H1 (cell line): Measurements from ENCODE around the gene ABHD16A. TPM values are rescaled to one million over a fixed set of nuclear protein-coding genes. Genes with fewer than 3 reads are reported as not detected.

Experiments used
- CTCF ChIA-PET: fragments of 300-600 bp; sonication (Branson Sonifier 250); formaldehyde crosslinking; loops from one replicate; lab custom pipeline; 2021; ENCODE audit not compliant: partially characterized antibody; lab: Charles Lee
- POLR2A ChIA-PET: fragments of 300-600 bp; sonication (Branson Sonifier 250); formaldehyde crosslinking; loops from one replicate; lab custom pipeline; 2021; ENCODE audit warnings: inconsistent platforms; ENCODE audit not compliant: partially characterized antibody; lab: Charles Lee
- DNase-seq, 2 experiments: peaks; one replicate each; pipeline versions ENCODE4 v3.0.0 to v3.0.0-alpha.2; 2010 to 2022; ENCODE audit warnings: low spot score in 2 of 2, low read depth in 1 of 2, mixed read lengths in 1 of 2
- FAIRE-seq: peaks from 2 replicates; lab custom pipeline; 2011; peaks lifted over from hg19 to GRCh38; lab: Jason Lieb, UNC
- H2AFZ ChIP-seq: 2 replicates; pipeline ENCODE4 v1.8.1; 2012; ENCODE audit warnings: low read length, inconsistent platforms
- H2AK5ac ChIP-seq: 2 replicates; pipeline ENCODE4 v1.6.1; 2013; ENCODE audit warnings: low read depth, low read length
- H2BK120ac ChIP-seq: replicated peaks from 2 replicates; pipeline ENCODE3; 2013; ENCODE audit warnings: low read depth, low read length, inconsistent platforms
- H2BK12ac ChIP-seq: 2 replicates; pipeline ENCODE4 v1.6.1; 2013; ENCODE audit warnings: low read depth, low read length
- H2BK15ac ChIP-seq: 2 replicates; pipeline ENCODE4 v1.6.1; 2013; ENCODE audit warnings: low read length
- H2BK20ac ChIP-seq: 2 replicates; pipeline ENCODE4 v1.6.1; 2013; ENCODE audit warnings: low read length
- H2BK5ac ChIP-seq: 2 replicates; pipeline ENCODE4 v1.6.1; 2013; ENCODE audit warnings: low read depth, low read length
- H3K14ac ChIP-seq: 2 replicates; pipeline ENCODE4 v1.6.1; 2013; ENCODE audit warnings: inconsistent platforms; ENCODE audit not compliant: insufficient read length
- H3K18ac ChIP-seq: 2 replicates; pipeline ENCODE4 v1.6.1; 2013; ENCODE audit warnings: low read length; ENCODE audit errors: extremely low read depth
- H3K23ac ChIP-seq: 2 replicates; pipeline ENCODE4 v1.6.1; 2013; ENCODE audit warnings: inconsistent platforms; ENCODE audit not compliant: insufficient read length
- H3K23me2 ChIP-seq: 2 replicates; pipeline ENCODE4 v1.6.1; 2013; ENCODE audit warnings: low read depth, low read length
- H3K27ac ChIP-seq: 2 replicates; pipeline ENCODE4 v1.6.1; 2011; ENCODE audit warnings: low read depth, low read length, inconsistent platforms
- H3K27me3 ChIP-seq, 4 experiments: replicated peaks in 1 of 4; 1 replicate in 1 of 4; 2 replicates in 3 of 4; pipeline versions ENCODE4 v1.6.1 to v1.8.1; 2011 to 2013; ENCODE audit warnings: low read length in 3 of 4, mild to moderate bottlenecking in 3 of 4, inconsistent platforms in 2 of 4, mixed read lengths in 2 of 4, moderate library complexity in 1 of 4; ENCODE audit not compliant: control insufficient read depth in 3 of 4, insufficient read depth in 3 of 4; ENCODE audit errors: extremely low read depth in 1 of 4
- H3K36me3 ChIP-seq, 4 experiments: 2 replicates each; pipeline versions ENCODE4 v1.6.1 to v1.8.1; 2011 to 2013; ENCODE audit warnings: mild to moderate bottlenecking in 4 of 4, low read length in 3 of 4, moderate library complexity in 2 of 4, control low read depth in 1 of 4, inconsistent platforms in 1 of 4; ENCODE audit not compliant: insufficient read depth in 4 of 4, control insufficient read depth in 2 of 4
- H3K4ac ChIP-seq: replicated peaks from 2 replicates; pipeline ENCODE3; 2013; ENCODE audit warnings: low read length, low read depth, mixed read lengths, inconsistent platforms; ENCODE audit not compliant: insufficient read length
- H3K4me1 ChIP-seq, 4 experiments: replicated peaks in 1 of 4; 1 replicate in 1 of 4; 2 replicates in 3 of 4; pipeline versions ENCODE4 v1.6.1 to v1.8.1; 2011 to 2013; ENCODE audit warnings: low read length in 3 of 4, inconsistent platforms in 2 of 4, mixed read lengths in 1 of 4; ENCODE audit not compliant: insufficient read depth in 4 of 4, control insufficient read depth in 3 of 4
- H3K4me2 ChIP-seq, 2 experiments: 2 replicates each; pipeline versions ENCODE4 v1.6.1 to v1.8.1; 2011 to 2013; ENCODE audit warnings: low read depth in 2 of 2, low read length in 2 of 2, control low read depth in 1 of 2, inconsistent platforms in 1 of 2, mild to moderate bottlenecking in 1 of 2; ENCODE audit not compliant: insufficient read depth in 1 of 2
- H3K4me3 ChIP-seq, 4 experiments: fragments of 200-600, 300-600 bp in 1 of 4; sonication (generic), shearing (Covaris generic), sonication (Bioruptor Twin) in 1 of 4; 2 replicates each; pipeline versions ENCODE4 v1.5.1 to v1.8.1; 2011 to 2016; ENCODE audit warnings: low read length in 4 of 4, low read depth in 3 of 4, control low read depth in 2 of 4, inconsistent platforms in 2 of 4, mild to moderate bottlenecking in 2 of 4, mixed read lengths in 1 of 4, moderate library complexity in 1 of 4; ENCODE audit not compliant: insufficient read depth in 2 of 4; ENCODE audit errors: extremely low read depth in 1 of 4
- H3K56ac ChIP-seq: replicated peaks from 2 replicates; pipeline ENCODE3; 2013; ENCODE audit warnings: low read depth, mild to moderate bottlenecking, mixed read lengths, low read length, inconsistent platforms; ENCODE audit not compliant: insufficient read length
- H3K79me1 ChIP-seq: 2 replicates; pipeline ENCODE4 v1.6.1; 2013; ENCODE audit warnings: low read depth, low read length, control low read depth
- H3K79me2 ChIP-seq, 2 experiments: 2 replicates each; pipeline versions ENCODE4 v1.6.1 to v1.8.1; 2012 to 2013; ENCODE audit warnings: low read length in 2 of 2, mild to moderate bottlenecking in 2 of 2, inconsistent platforms in 1 of 2; ENCODE audit not compliant: insufficient read depth in 2 of 2, control insufficient read depth in 1 of 2
- H3K9ac ChIP-seq, 4 experiments: replicated peaks in 1 of 4; 1 replicate in 1 of 4; 2 replicates in 3 of 4; pipeline versions ENCODE4 v1.6.1 to v1.8.1; 2011 to 2013; ENCODE audit warnings: low read depth in 3 of 4, low read length in 3 of 4, control low read depth in 2 of 4, mild to moderate bottlenecking in 2 of 4, moderate library complexity in 2 of 4, inconsistent platforms in 1 of 4; ENCODE audit errors: extremely low read depth in 1 of 4
- H3K9me3 ChIP-seq, 2 experiments: 2 replicates each; pipeline versions ENCODE4 v1.6.1 to v1.8.1; 2012 to 2013; ENCODE audit warnings: mild to moderate bottlenecking in 2 of 2, moderate library complexity in 2 of 2, control low read depth in 1 of 2, inconsistent platforms in 1 of 2, low read depth in 1 of 2, low read length in 1 of 2, mixed read lengths in 1 of 2; ENCODE audit not compliant: insufficient read depth in 2 of 2
- H4K20me1 ChIP-seq, 2 experiments: replicated peaks in 1 of 2; 2 replicates each; pipeline versions ENCODE3 to v1.8.1; 2011 to 2013; ENCODE audit warnings: inconsistent platforms in 2 of 2, low read length in 2 of 2, mild to moderate bottlenecking in 1 of 2; ENCODE audit not compliant: insufficient read depth in 2 of 2, control insufficient read depth in 1 of 2
- H4K5ac ChIP-seq: 2 replicates; pipeline ENCODE4 v1.6.1; 2013; ENCODE audit warnings: low read length, low read depth, mixed read lengths, inconsistent platforms; ENCODE audit not compliant: insufficient read length
- H4K8ac ChIP-seq: 2 replicates; pipeline ENCODE4 v1.8.0; 2013; ENCODE audit warnings: mild to moderate bottlenecking, moderate library complexity, low read length, inconsistent platforms; ENCODE audit not compliant: insufficient read depth; ENCODE audit errors: extremely low read depth
- H4K91ac ChIP-seq: replicated peaks from 2 replicates; pipeline ENCODE3; 2013; ENCODE audit warnings: low read length, mixed read lengths, inconsistent platforms; ENCODE audit not compliant: insufficient read length
- ASH2L ChIP-seq: fragments of 200-600, 300-600 bp; sonication (generic); IDR thresholded peaks from one replicate; pipeline ENCODE4 v1.7.1; 2017; ENCODE audit warnings: low read length
- BACH1 ChIP-seq: IDR thresholded peaks from 2 replicates; pipeline ENCODE4 v1.6.1; 2012; ENCODE audit warnings: low read length, improper control_type of control experiment
- BRCA1 ChIP-seq: IDR thresholded peaks from 2 replicates; pipeline ENCODE4 v1.6.1; 2012; ENCODE audit warnings: low read depth, low read length, improper control_type of control experiment
- CBX5 ChIP-seq: fragments of 300-800, 300-1000 bp; sonication (generic); IDR thresholded peaks from 2 replicates; pipeline ENCODE4 v1.7.1; 2016; ENCODE audit warnings: antibody characterized with exemption, low read length, low read depth
- CBX8 ChIP-seq: fragments of 300-800, 300-1000 bp; sonication (generic); IDR thresholded peaks from 2 replicates; pipeline ENCODE4 v1.7.1; 2016; ENCODE audit warnings: low read depth, low read length, borderline replicate concordance
- GTF2F1 ChIP-seq: IDR thresholded peaks from 2 replicates; pipeline ENCODE4 v1.6.1; 2012; ENCODE audit warnings: low read depth, low read length, improper control_type of control experiment, borderline replicate concordance
- PHF8 ChIP-seq: fragments of 200-600 bp; sonication (generic); conservative IDR thresholded peaks from 2 replicates; pipeline ENCODE4 v1.7.1; 2012; ENCODE audit warnings: low read depth, mild to moderate bottlenecking, inconsistent platforms, low read length, moderate library complexity
- POU5F1 ChIP-seq: IDR thresholded peaks from 2 replicates; pipeline ENCODE4 v1.6.1; 2011; ENCODE audit warnings: low read depth, mild to moderate bottlenecking, low read length, moderate library complexity
- RNF2 ChIP-seq: fragments of 200-900, 300-1000 bp; sonication (generic); IDR thresholded peaks from 2 replicates; pipeline ENCODE4 v1.7.1; 2016; ENCODE audit warnings: borderline replicate concordance, low read depth, mild to moderate bottlenecking, antibody characterized with exemption, low read length; ENCODE audit not compliant: poor library complexity, severe bottlenecking; ENCODE audit errors: missing control alignments
- SIX5 ChIP-seq: IDR thresholded peaks from 2 replicates; pipeline ENCODE4 v1.6.1; 2011; ENCODE audit warnings: mild to moderate bottlenecking, low read depth, low read length
- TCF12 ChIP-seq: IDR thresholded peaks from 2 replicates; pipeline ENCODE4 v1.6.1; 2011; ENCODE audit warnings: low read depth, mild to moderate bottlenecking, low read length
- WGBS, 2 experiments: shearing (Covaris generic) in 1 of 2; methylation state at CpG; one replicate each; pipeline versions ENCODE4 v1.1.6 to v1.1.7; 2013 to 2015; ENCODE audit warnings: low lambda C conversion rate in 2 of 2, mixed read lengths in 2 of 2, inconsistent platforms in 1 of 2, low coverage in 1 of 2, missing lambda C conversion rate in 1 of 2; ENCODE audit not compliant: insufficient replicate concordance in 2 of 2, insufficient coverage in 1 of 2, insufficient read length in 1 of 2; ENCODE audit errors: extremely low coverage in 1 of 2, missing lambda C conversion rate in 1 of 2; 5-methylcytosine and 5-hydroxymethylcytosine counted together
- polyA plus RNA-seq, 7 experiments: library from polyadenylated mRNA; depleted of rRNA in 3 of 7; stranded (reverse) in 5 of 7; unstranded in 2 of 7; fragments of >200 nt in 5 of 7; fragments of 200-250 nt in 2 of 7; gene quantifications; 1 replicate in 5 of 7; 2 replicates in 1 of 7; 4 replicates in 1 of 7; pipeline versions ENCODE4 v1.2.1 to v1.2.3, GENCODE V29; 2011 to 2013; ENCODE audit warnings: missing spikeins in 2 of 7, mixed read lengths in 2 of 7
- total RNA-seq: library from RNA; stranded (reverse); fragmentation: NEBNext Ultra II Directional; extraction: Animal tissue kit (Norgen Biotek cat#: 25700); gene quantifications from 2 replicates; pipeline ENCODE4 v1.2.1, GENCODE V29; 2021
- TF ChIP-seq, protein P1 (sequence below): IDR thresholded peaks from 2 replicates; pipeline ENCODE4 v1.6.1; 2011; ENCODE audit warnings: low read depth, mild to moderate bottlenecking, low read length; ENCODE audit not compliant: insufficient read depth

Gene ABHD16A
- total and polyA plus RNA-seq, 2 of the 8 experiments (the other 6 are each of a cell fraction or from before 2014, with no cell fraction given) = 32.9 to 40.2 TPM

DNA sequence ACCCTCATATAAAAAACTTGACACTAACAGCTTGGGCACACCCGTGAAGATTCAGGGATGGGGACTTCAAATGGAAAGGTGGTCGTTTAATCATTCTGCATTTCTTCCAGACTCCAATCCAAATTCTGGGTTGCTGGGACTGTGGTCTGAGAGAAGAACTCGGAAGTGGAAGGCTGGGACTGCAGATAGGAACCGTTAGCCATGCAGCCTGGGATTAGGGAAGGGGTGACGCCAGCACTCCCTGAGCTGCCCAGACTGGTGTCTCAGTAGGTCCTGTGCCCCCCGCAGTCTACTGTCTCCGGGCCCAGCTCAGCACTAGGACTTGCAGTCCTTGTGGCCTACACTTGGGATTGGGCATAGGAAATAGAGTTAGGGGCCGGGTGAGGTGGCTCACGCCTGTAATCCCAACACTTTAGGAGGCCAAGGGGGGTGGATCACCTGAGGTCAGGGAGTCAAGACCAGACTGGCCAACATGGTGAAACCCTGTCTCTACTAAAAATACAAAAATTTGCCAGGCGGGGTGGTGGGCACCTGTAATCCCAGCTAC lies 33.7 kb upstream of the ABHD16A start:
- Histone ChIP-seq H3K27ac (no peak overlapping the region), H4K8ac (no peak overlapping the region), H2BK20ac (no peak overlapping the region; the same call in 1 of the 2 replicates), H4K5ac (no peak overlapping the region), H2BK5ac (peak overlapping the region; percentile 60; the same call in 1 of the 2 replicates), H3K79me2 (peaks cover 0 to 26% of the 10 kb centered on the region in 2 experiments; a peak in 2 of 4 replicates), H2AFZ (no peak overlapping the region), H3K23me2 (peaks cover 20% of the 10 kb centered on the region), H3K9ac (0 out of 7 replicates have a peak overlapping the region, but pooled peaks of 1 of the 4 experiments have one; percentile 66), H3K4ac (peak overlapping the region; percentile 11), H3K56ac (no peak overlapping the region), H3K36me3 (peaks cover 10 to 27% (median 17%) of the 10 kb centered on the region in 4 experiments), H2BK15ac (peak overlapping the region; percentile 61; the same call in 1 of the 2 replicates), H3K18ac (peak overlapping the region; percentile 60), H3K4me2 (peak overlapping the region; percentile 78 to 99), H2BK120ac (peak overlapping the region; percentile 29), H3K79me1 (peaks cover 8% of the 10 kb centered on the region; the same call in 1 of the 2 replicates), H3K27me3 (no peaks in the 10 kb centered on the region), H3K23ac (no peak overlapping the region), H3K4me1 (peaks cover 23 to 29% (median 25%) of the 10 kb centered on the region in 4 experiments), H3K4me3 (peak overlapping the region; percentile 82 to 98 (median 92)), H2BK12ac (peak overlapping the region; percentile 35; the same call in 1 of the 2 replicates), H4K20me1 (peaks cover 4% of the 10 kb centered on the region in 2 experiments), H3K14ac (no peak overlapping the region), H3K9me3 (no peaks in the 10 kb centered on the region; a peak in 1 of 4 replicates), H4K91ac (peak overlapping the region; percentile 20), H2AK5ac (peak overlapping the region; percentile 57; the same call in 1 of the 2 replicates)
- DNase-seq (no peak), FAIRE-seq (no peak)
- WGBS, 2 experiments = 44% methylated on average over 10 of the region's 10 CpGs; no CpG with 5 or more reads in 1 of the 2 experiments
- CTCF ChIA-PET = interaction anchor here (0.5 to 5.9 kb wide), 20 partner anchors 8 to 382 kb away, joined by 3 to 52 read pairs (median 3); partner anchors contain the start of genes APOM and DDAH2
- POLR2A ChIA-PET = interaction anchor here (0.8 to 8.7 kb wide), 16 partner anchors 12 to 195 kb away, joined by 3 to 73 read pairs (median 5); partner anchors contain the start of genes ABHD16A, DDX39B, HSPA1B and LSM2
- no peak for TF ChIP-seq GTF2F1
- no peak for TF ChIP-seq BRCA1
- no peak for TF ChIP-seq POU5F1
- TF ChIP-seq CBX5 = no peak
- no peak for TF ChIP-seq CBX8
- TF ChIP-seq PHF8 = no peak
- no peak for TF ChIP-seq SIX5
- no peak for TF ChIP-seq RNF2
- TF ChIP-seq, protein P1, sequence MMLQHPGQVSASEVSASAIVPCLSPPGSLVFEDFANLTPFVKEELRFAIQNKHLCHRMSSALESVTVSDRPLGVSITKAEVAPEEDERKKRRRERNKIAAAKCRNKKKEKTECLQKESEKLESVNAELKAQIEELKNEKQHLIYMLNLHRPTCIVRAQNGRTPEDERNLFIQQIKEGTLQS = no peak
- TF ChIP-seq TCF12 = no peak
- TF ChIP-seq ASH2L = no peak
- no peak for TF ChIP-seq BACH1
